ENCODE results near the gene MORC2.

GRCh38 chr22:30920407-30920806 lies 48.2 kb downstream of the MORC2 start:
- TF ChIP-seq CTCF (optimal IDR thresholded peaks at IDR 0.05 in 1 of 3, IDR thresholded peaks at IDR 0.05 in 1 of 3, conservative IDR thresholded peaks at IDR 0.05 in 1 of 3; ENCODE audit: extremely low read depth in 1 of 3, insufficient read depth in 2 of 3, low read length in 3 of 3): peak; percentile 80 to 88 (median 81)
- no peak for TF ChIP-seq EZH2 (IDR thresholded peaks at IDR 0.05; ENCODE audit: low read length)
